ENCODE results near the gene UNC5A. TPM values are rescaled to one million over a fixed set of nuclear protein-coding genes. Genes with fewer than 3 reads are reported as not detected.

The UNC5A gene
- total and polyA plus RNA-seq, 2 of the 8 experiments (the other 6 are each of a cell fraction or from before 2014, with no cell fraction given), result 4.0 to 7.6 TPM

- TF ChIP-seq CHD7 (IDR thresholded peaks at IDR 0.05; ENCODE audit: insufficient replicate concordance, low read length) (no peak), ATF3 (IDR thresholded peaks at IDR 0.05; ENCODE audit: insufficient read depth, low read depth, low read length) (no peak), RFX5 (IDR thresholded peaks at IDR 0.05; ENCODE audit: borderline replicate concordance, low read depth, low read length) (no peak), BRCA1 (IDR thresholded peaks at IDR 0.05; ENCODE audit: low read depth, low read length) (no peak), RNF2 (IDR thresholded peaks at IDR 0.05; ENCODE audit: borderline replicate concordance, low read depth, low read length, missing control alignments, poor library complexity, severe bottlenecking) (no peak), CBX5 (IDR thresholded peaks at IDR 0.05; ENCODE audit: low read depth, low read length) (no peak), BACH1 (IDR thresholded peaks at IDR 0.05; ENCODE audit: low read length) (no peak)
Measured at GRCh38 chr5:176851871-176852658, 41.7 kb downstream of the UNC5A start (continued).

All from H1 (cell line).